Measurements from ENCODE around the gene BICRAL. TPM values are rescaled to one million over a fixed set of nuclear protein-coding genes. Genes with fewer than 3 reads are reported as not detected.

Gene BICRAL
- total RNA-seq, 4 donors from 2014 or later, result 14.7 to 34.8 (median 21.5) TPM

- TF ChIP-seq CTCF (IDR thresholded peaks at IDR 0.05) (no peak), EP300 (IDR thresholded peaks at IDR 0.05; ENCODE audit: low read depth) (no peak), POLR2AphosphoS5 (IDR thresholded peaks at IDR 0.05) (no peak), POLR2A (IDR thresholded peaks at IDR 0.05) (no peak)
- WGBS, 2 donors (ENCODE audit: low coverage in 1 of 2), result 88 to 90% methylated on average over 4 to 8 of the region's 8 CpGs
- no peak overlapping the region for H3K4me3 ChIP-seq
- no peaks in the 10 kb centered on the region for H3K36me3 ChIP-seq
- no peaks in the 10 kb centered on the region for H3K9me3 ChIP-seq
- H3K4me1 ChIP-seq, result peaks cover 0 to 34% (median 13%) of the 10 kb centered on the region in 4 donors
- DNase-seq, result no peak
- no peaks in the 10 kb centered on the region for H3K27me3 ChIP-seq
- in situ Hi-C loops (cut with MboI; ENCODE audit: low pct_ligation_motif_present in 1 of 4, low pct_unique_long_range_greater_than_20kb in 1 of 4, low sequenced_read_pairs in 3 of 4) (no loop called here), intact Hi-C loops (cut with DNase I; ENCODE audit: low total_unique reads) (no loop called here)
- peak overlapping the region in 3 of 4 donors; percentile 46 to 78 (median 47) for H3K27ac ChIP-seq
Measured at GRCh38 chr6:42761287-42762067, 20.4 kb upstream of the BICRAL start.

GRCh38 chr6:42762426-42762859 lies 19.4 kb upstream of the BICRAL start:
- TF ChIP-seq EP300 (IDR thresholded peaks at IDR 0.05; ENCODE audit: low read depth) (no peak), POLR2AphosphoS5 (IDR thresholded peaks at IDR 0.05) (peak in 1 of 3 donors; percentile 36)
- H3K36me3 ChIP-seq, result no peaks in the 10 kb centered on the region
- peak overlapping the region; percentile 36 to 78 (median 46) for H3K27ac ChIP-seq
- peaks cover 0 to 34% (median 13%) of the 10 kb centered on the region in 4 donors for H3K4me1 ChIP-seq
- no peak overlapping the region for H3K4me3 ChIP-seq
- in situ Hi-C loops (cut with MboI; ENCODE audit: low pct_ligation_motif_present in 1 of 4, low pct_unique_long_range_greater_than_20kb in 1 of 4, low sequenced_read_pairs in 3 of 4), result no loop called here
- no peaks in the 10 kb centered on the region for H3K27me3 ChIP-seq
- intact Hi-C loops (cut with DNase I; ENCODE audit: low total_unique reads), result no loop called here
- peak; percentile 51 for DNase-seq
- no peaks in the 10 kb centered on the region for H3K9me3 ChIP-seq
- 31 to 71% methylated on average over 1 to 3 of the region's 3 CpGs for WGBS, 2 donors (ENCODE audit: low coverage in 1 of 2)

GRCh38 chr6:42762950-42763349 lies 18.9 kb upstream of the BICRAL start:
- Histone ChIP-seq H3K27me3 (no peaks in the 10 kb centered on the region), H3K4me3 (no peak overlapping the region), H3K4me1 (peaks cover 0 to 34% (median 13%) of the 10 kb centered on the region in 4 donors), H3K36me3 (no peaks in the 10 kb centered on the region), H3K9me3 (no peaks in the 10 kb centered on the region), H3K27ac (peak overlapping the region; percentile 36 to 78 (median 44))
- in situ Hi-C loops (cut with MboI; ENCODE audit: low pct_ligation_motif_present in 1 of 4, low pct_unique_long_range_greater_than_20kb in 1 of 4, low sequenced_read_pairs in 3 of 4) (no loop called here), intact Hi-C loops (cut with DNase I; ENCODE audit: low total_unique reads) (no loop called here)
- DNase-seq, result no peak
- WGBS, 2 donors (ENCODE audit: low coverage in 1 of 2), result 54 to 57% methylated on average over 3 of the region's 3 CpGs
- TF ChIP-seq POLR2A (IDR thresholded peaks at IDR 0.05), result no peak
- no peak for TF ChIP-seq POLR2AphosphoS5 (IDR thresholded peaks at IDR 0.05)
- TF ChIP-seq CTCF (IDR thresholded peaks at IDR 0.05), result no peak
- TF ChIP-seq EP300 (IDR thresholded peaks at IDR 0.05; ENCODE audit: low read depth), result no peak

- DNase-seq, result peak; percentile 26
- 51 to 71% methylated on average over 8 to 9 of the region's 9 CpGs for WGBS, 2 donors (ENCODE audit: low coverage in 1 of 2)
Measured at GRCh38 chr6:42764911-42765648, 16.8 kb upstream of the BICRAL start.

More at GRCh38 chr6:42764911-42765648, 16.8 kb upstream of the BICRAL start:
- intact Hi-C loops (cut with DNase I; ENCODE audit: low total_unique reads) (no loop called here), in situ Hi-C loops (cut with MboI; ENCODE audit: low pct_ligation_motif_present in 1 of 4, low pct_unique_long_range_greater_than_20kb in 1 of 4, low sequenced_read_pairs in 3 of 4) (no loop called here)
- H3K27ac ChIP-seq, result peak overlapping the region; percentile 17 to 41 (median 26)
- no peaks in the 10 kb centered on the region for H3K36me3 ChIP-seq
- H3K9me3 ChIP-seq, result no peaks in the 10 kb centered on the region
- TF ChIP-seq CTCF (IDR thresholded peaks at IDR 0.05) (no peak), EP300 (IDR thresholded peaks at IDR 0.05; ENCODE audit: low read depth) (no peak), POLR2AphosphoS5 (IDR thresholded peaks at IDR 0.05) (no peak), POLR2A (IDR thresholded peaks at IDR 0.05) (no peak)
- no peaks in the 10 kb centered on the region for H3K27me3 ChIP-seq
- no peak overlapping the region for H3K4me3 ChIP-seq
- peaks cover 0 to 34% (median 13%) of the 10 kb centered on the region in 4 donors for H3K4me1 ChIP-seq
